Measurements from ENCODE around the gene NMU.

- TF ChIP-seq CTCF (conservative IDR thresholded peaks at IDR 0.05) (no peak), ZFX (IDR thresholded peaks at IDR 0.05) (no peak)
These were observed 26.7 kb downstream of the NMU start for GRCh38 chr4:55609393-55609866.

Data from C4-2B (cell line).